Hippocampal formation (tissue), 2 donors: ENCODE data around the gene GHDC.
"Not testable (repeated sequence)": the region's sequence is repeated elsewhere in the genome, so short reads cannot be mapped to it uniquely, and the experiment has no call there.

Experiments used
- DNase-seq, 2 donors: peaks; one replicate each; lab custom pipeline; 2025; lab: John Stamatoyannopoulos, UW

GHDC gene

GRCh38 chr17:42202159-42202558, 7.9 kb upstream of the GHDC start:
- no peak for DNase-seq

DNA sequence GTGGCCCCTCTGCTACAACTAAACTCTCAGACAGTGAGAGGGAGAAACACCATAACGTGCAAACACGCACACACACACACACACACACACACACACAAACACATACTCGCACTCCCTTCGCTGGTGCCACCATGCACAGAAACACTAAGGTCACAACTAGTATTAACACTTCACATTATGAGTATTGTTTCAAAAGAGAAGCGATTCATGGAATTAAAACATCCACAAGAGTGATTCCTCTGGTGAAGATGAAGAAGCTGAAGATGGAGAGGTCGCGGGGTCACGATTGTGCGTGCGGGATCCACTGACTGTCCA, 7.1 kb upstream of the GHDC start:
- no peak for DNase-seq

- DNase-seq: peak; percentile 14 to 56
Observed at GRCh38 chr17:42200706-42201457, 6.6 kb upstream of the GHDC start.

DNA sequence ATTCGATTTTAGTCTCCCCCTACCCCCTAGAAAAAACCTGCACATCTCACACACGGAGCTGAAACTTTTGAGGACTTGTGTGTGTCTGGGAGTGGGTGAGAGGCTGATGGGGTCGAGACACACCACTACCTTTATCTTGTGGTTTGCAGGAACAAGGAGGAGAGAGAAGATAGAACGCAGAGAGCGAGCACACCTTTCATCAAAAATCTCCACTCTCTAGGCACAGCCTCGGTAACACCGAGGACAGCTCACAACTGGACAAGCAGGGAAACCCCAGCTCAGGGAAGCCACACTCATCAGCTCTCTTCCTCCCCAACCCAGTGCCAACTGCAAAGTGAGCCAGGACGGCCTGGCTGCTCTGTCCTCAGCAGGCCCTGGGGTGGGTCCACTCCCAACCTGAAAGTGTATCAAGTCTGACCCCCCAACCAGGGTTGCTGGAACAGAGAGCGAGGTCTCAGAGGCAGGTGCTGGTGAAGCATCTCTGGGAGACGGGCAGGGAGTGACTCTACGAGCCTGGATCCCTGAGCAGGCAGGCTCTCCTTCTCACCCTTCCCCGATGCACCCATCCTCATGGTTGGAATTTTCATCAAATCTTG, 5.2 kb upstream of the GHDC start:
- DNase-seq: no peak

DNA sequence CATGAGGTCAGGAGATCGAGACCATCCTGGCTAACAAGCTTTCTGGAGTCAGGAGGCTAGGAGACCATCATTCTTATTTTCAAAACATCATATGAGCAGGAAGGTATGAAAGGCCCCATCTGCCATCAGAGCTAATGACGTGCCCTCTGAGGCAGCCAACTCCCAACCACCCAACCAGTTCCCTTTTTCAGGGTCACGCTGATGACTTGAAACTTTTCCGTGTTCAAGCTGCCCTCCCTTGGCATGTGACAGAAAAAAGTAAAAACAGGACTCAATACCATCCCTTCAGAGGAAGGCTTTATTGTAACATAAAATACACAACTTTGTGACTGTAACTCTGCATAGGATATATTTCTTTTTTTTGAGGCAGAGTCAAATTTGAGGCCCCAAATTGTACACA, 4.6 kb upstream of the GHDC start:
- no peak for DNase-seq

- no peak for DNase-seq
Observed at GRCh38 chr17:42197564-42198156, 3.4 kb upstream of the GHDC start.

GRCh38 chr17:42193216-42193968, 902 bp downstream of the GHDC start:
- no peak for DNase-seq

- DNase-seq: no peak
Observed at GRCh38 chr17:42192189-42193126, 1.8 kb downstream of the GHDC start.

- DNase-seq: no peak
Observed at GRCh38 chr17:42191275-42191608, 3.1 kb downstream of the GHDC start.

GRCh38 chr17:42190491-42191274, 3.6 kb downstream of the GHDC start:
- no peak for DNase-seq

DNA sequence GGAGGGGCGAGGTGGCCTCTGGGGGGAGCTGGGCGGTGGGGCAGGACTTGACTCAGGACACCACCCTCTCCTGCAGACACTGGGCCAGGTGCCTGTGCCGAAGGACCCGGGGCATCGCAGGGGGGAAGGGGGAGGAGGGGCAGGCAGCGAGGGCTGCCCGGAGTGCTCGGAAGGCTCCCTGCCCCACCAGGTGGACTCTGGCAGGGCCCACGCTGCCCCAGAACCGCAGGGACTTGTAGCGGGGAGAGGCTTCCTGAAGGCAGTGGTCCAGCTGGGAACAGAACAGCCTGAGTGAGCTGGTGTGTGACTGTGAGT, 4.7 kb downstream of the GHDC start:
- no peak for DNase-seq

DNA sequence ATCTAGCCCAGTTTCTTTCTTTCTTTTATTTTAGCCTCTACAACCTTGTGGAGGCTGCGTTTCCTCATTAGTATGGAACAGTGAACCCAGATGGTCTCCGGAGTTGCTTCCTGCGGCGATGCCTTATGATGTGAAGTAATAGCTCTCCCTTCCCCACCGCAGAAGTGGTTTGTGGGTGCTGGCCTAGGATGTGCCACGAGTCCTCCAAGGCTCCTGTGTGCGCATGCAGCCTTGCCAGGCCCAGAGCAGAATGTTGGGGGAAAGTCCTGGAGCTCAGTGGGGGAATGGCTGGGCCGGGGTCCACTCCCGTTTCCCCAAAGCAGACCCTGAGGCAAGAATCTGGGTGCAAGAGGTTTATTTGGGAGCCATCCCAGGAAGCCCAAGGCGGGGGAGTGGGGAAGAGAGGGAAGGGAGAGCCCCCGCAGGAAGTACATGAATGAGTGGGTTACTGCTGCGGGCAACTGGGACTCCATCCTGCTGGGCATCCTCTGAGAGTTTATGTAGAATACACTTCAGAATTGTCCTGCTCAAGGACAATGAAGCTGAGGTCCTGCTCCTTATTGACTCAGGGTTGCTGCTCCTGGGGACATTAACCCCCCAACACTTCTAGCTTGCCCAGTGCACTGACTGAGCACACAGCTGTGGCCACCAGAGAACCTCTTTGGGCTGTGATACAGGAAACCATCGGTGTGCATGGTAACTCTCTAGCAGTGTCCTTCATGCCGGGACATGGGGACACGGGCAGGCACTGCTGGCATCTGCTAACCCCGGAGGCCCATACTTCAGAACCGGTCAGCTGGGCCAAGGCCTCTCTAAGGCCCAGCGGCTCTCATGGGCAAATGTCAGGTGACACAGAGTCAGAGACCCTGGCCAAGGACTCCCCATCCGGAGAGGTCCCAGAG, 5.3 kb downstream of the GHDC start:
- no peak for DNase-seq

- no peak for DNase-seq
Observed at GRCh38 chr17:42187833-42188232, 6.5 kb downstream of the GHDC start.

DNA sequence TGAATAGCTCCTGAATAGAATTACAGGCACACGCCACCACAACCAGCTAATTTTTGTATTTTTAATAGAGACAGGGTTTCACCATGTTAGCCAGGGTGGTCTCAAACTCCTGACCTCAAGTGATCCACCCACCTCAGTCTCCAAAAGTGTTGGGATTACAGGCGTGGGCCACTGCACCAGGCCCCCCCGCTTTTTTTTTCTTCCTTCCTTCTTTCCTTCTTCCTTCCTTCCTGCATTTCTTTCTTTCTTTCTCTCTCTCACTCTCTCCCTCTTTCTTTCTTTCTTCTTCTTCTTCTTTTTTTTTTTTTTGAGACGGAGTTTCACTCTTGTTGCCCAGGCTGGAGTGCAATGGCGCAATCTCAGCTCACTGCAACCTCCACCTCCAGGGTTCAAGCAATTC, 8.1 kb downstream of the GHDC start:
- DNase-seq: not testable (repeated sequence)

- DNase-seq: no peak
Observed at GRCh38 chr17:42185621-42185930, 8.7 kb downstream of the GHDC start.

- no peak for DNase-seq
Observed at GRCh38 chr17:42184713-42185620, 9.3 kb downstream of the GHDC start, which contains the start of gene HCRT. Gene HCRT (minus strand): TSS chr17:42185452. CDS start chr17:42185365, 87 bp downstream.

DNA sequence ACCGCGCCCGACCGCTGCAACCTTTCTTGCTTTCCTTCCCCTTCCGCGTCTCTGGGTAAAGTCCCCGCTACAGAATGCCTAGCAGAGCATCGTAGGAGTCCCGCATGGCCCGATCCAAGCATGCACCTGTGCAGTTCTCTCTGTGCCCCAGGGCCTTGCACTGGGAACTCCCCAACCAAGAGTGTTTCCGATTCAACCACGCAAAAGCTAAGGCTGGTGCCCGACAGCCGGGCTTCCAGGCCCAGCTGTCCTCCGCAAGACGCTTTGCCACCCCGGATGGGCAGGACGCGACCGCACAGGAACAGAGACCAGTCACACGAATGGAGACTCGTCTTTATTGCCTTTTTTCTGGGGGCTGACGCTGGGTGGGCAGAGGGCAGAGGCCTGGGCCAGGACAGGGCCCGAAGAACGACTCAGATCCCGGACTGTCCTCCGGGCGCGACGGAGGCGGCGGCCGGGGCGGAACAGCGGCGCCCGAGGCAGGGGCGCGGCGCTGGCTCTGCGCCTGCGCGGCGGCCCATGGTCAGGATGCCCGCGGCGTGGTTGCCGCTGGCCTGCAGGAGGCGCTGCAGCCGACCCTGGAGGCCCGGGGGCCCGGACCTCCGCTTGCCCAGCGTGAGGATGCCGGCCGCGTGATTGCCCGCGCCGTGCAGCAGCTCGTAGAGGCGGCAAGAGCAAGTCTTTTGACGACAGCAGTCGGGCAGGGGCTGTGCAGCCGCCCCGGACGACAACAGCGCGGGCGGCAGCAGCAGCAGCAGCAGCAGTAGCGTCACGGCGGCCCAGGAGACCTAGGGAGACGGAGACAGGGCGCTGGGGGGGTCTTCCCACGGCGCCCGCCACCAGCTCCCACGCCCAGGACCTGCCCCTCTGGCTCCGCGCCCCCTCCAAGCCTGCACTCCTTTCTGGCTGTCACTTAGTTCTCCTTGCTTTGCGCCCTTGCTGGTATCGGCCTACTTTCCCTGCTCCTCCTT, 10.3 kb downstream of the GHDC start:
- peak; percentile 46 to 70 for DNase-seq
